HG03135 (cell line): ENCODE results near the gene FAM111A.

Source experiments
- ATAC-seq: cut with Tn5 transposase; IDR thresholded peaks from one replicate; pipeline ENCODE4 v1.9.1; 2021; ENCODE audit warnings: mild to moderate bottlenecking, moderate library complexity; ENCODE audit not compliant: unreplicated experiment

Gene FAM111A

DNA sequence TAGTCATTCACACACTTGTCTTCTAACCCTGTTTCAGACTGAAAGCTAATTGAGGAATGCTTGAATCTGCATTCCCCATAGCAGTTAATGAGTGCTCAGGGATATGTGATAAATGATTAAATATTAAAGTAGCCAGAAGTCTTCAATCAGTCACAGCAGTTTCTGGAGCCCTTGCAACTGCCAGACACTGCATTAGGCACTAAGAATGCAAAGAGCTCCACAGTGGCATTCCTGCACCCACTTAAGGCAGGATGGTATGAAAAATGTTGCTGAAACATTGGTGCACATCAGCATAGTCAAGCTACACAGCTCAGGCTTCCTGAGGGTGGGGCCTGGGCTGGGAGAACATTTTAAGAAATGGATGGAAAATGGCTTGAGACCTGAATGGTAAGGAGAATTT, 35.7 kb downstream of the FAM111A start:
- no peak for ATAC-seq

DNA sequence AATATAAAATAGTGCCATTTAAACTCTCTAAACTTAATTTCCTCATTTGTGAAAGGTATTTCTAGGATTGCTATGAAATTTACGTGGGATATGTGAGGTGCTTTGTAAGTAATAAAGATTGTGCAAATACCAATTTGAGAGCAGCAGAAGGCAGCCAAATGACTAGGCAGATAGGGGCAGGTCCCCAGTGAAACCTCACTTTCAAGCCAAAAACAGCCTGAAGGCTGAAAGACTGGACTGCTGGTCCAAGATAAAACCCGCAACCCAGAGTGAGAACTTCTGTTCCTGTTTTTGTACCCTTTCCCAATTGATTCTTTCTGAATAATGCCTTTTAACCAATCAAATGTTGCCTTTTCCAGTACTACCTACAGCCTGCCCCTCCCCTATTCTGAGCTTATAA, 36.5 kb downstream of the FAM111A start:
- ATAC-seq, result no peak

DNA sequence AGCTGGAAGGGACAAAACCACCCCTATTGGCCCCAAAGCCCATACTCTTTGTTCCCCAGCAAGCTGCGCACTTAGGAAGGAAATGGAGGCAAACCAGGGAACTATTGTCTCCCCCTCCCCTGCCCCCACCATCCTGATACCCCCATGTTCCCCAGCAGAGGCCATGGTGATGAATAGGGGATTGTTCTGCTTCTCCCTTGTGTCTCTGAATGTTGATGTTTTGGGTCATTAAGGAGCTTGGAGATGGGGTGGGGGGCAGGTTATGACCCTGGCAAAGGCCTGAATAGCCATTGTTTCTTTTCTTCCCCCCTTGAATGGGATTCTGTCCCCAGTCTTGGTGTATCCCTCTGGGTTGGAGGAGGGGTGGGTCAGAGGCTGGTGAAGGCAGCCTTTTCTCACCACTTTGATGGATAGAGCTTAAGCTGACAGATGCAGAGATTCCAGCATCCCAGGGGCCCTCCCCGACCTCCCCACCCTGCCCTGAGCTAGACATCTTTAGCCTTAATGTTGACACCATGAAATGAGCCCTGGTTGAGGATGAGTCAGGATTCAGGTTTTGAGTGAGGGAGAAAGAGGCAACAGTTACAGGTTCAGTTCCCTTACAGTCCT, 37.6 kb downstream of the FAM111A start:
- no peak for ATAC-seq

DNA sequence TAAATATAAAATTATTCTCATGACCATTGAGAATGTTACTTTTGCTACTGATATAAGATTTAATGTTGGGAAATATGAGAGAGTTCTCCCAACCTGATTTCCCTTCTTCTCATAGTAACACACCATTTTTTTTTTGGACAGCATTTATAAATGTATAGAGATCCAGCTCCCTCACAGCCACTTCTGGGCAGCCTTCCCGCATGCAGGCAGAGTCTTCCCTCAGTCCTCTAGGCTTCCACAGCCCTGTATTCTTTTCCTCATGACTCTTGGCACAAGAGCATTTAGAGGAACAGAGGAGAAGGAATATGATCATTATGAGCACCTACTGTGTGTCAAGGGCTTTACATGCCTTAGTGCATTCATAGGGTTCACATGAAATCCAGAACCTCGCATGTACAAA, 38.3 kb downstream of the FAM111A start:
- no peak for ATAC-seq

DNA sequence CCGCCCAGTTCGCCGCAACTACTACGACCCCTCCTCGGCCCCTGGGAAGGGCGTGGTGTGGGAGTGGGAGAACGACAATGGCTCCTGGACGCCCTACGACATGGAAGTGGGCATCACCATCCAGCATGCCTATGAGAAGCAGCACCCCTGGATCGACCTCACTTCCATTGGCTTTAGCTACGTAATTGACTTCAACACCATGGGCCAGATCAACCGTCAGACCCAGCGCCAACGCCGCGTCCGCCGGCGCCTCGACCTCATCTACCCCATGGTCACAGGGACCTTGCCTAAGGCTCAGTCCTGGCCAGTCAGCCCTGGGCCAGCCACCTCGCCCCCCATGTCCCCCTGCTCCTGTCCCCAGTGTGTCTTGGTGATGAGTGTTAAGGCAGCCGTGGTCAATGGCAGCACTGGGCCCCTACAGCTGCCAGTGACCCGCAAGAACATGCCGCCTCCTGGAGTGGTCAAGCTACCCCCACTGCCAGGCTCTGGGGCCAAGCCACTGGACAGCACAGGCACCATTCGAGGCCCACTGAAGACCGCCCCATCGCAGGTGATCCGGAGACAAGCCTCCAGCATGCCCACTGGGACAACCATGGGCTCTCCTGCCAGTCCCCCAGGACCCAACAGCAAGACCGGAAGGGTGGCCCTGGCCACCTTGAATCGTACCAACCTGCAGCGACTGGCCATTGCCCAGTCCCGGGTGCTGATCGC, 39.2 kb downstream of the FAM111A start:
- ATAC-seq, result no peak

DNA sequence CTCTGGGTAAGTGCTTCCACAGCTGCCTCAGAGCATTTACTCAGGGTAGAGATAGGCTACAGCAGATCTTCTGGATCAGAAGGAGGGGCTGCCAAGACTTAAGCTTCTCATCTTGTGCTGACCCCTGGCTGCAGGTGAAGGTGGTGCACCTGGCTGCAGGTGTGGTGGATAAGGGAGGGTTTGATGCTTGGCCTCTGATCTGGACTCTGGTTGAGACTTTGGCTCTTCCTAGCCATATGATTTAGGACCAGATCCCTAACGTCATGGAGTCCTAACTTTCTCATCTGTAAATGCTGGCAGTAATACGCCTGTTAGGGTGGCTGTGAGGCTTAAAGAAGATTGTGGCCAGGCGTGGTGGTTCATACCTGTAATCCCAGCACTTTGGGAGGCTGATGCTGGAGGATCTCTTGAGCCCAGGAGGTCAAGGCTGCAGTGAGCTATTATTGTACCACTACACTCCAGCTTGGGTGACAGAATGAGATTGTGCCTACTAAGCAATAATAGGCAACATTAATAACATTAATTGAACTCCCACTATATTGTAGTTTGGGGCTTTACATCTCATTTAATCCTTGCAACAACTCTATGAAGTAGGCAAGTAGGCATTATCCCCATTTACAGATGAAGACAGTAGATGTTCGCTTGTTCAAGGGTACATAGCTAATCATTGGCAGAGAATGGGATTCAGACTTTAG, 39.9 kb downstream of the FAM111A start:
- no peak for ATAC-seq

DNA sequence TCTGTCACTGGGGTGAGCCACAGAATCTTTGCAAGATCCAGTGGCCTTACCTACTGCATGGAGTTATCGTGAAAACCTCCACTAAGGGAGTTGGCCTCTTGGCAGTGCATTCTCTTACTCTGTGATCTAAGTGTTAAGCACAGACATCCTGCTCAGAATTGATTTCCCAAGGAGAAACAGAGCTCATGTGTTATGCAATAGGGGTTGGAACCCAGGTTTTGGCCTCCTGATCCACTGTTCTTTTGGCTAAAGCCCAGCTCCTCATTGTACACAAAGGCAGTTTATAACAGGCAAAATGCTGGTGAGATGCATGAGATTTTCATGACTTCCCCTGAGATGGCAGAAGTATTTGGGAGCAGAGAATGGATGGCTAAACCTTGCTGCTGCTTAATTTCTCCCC, 41.1 kb downstream of the FAM111A start:
- no peak for ATAC-seq

DNA sequence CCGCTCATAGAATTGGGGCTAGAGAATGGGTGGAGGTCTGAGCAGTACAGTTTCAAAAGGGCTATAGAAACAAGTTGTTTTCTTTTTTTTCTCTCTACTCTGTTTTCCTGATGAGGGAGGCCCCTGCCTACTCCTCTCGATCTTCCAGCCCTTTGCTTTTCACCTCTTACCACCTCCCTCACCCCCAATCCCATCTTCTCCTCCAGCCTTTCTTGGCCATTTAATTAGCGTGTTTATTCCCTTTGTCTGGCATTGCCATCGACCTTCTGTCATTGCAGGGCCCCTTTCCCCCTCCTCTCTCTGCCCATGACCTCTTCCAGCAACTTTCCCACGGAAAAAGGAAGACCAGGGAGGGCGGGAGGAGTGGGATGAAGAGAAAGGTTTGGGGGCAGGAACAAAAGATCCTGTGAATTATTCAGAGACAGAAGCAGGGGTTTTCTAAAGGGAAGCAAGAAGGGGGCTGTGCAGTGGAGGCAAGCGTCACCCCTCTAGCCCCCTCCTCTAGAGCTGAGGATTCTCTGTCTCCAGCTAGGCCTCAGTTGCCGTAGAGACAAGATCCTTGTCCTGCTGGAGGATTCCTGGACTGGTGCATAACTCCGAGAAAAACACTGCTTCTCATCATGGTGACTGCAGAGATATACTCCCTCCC, 42.2 kb downstream of the FAM111A start:
- no peak for ATAC-seq

DNA sequence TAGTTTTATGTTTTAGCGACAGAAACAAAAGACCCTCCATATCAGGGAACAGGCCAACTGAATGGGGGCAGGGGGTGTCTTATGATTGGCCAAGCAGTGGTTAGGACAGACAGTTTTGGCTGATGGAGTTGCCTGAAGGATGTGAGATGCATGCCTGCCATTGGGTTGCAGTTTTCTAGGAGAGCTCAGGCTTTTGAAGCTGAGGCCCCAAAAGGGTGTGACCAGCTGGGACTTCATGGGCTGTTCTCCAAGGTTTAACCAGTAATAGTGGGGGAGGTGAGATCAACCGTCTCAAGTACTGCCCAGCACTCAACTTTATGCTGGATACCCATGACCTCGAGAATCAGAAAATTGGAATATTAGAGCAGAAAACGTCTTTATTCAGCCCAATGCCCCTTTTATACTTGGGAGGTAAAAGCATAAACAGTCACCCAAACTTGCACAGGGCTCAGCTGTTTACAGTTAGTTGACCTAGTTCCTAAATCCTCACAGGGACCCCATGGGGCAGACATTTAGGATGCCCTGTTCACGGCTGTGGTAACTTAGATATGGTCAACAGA, 42.8 kb downstream of the FAM111A start:
- no peak for ATAC-seq

DNA sequence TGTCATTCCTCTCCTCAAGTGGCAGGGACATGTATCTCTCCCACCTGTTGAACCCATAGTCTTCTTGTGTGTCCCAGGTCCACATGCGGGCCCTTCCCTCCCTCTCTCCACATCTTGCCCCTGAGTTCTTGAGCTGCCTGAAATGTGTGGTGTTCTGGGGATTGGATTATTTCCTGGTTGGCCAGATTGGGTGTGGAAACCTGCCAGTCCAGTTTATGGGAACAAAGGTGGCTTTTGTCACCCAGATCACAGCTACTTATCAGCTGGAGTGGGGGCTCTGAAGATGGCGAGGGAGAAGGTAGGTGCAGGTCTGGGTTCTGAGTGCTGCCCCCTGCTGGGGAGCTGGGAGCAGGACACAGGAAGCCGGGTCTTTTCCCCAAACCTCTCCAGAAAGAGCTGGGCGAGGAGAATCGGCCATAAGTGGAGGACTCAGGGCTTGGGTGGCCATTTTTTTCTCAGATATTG, 43.5 kb downstream of the FAM111A start:
- no peak for ATAC-seq

DNA sequence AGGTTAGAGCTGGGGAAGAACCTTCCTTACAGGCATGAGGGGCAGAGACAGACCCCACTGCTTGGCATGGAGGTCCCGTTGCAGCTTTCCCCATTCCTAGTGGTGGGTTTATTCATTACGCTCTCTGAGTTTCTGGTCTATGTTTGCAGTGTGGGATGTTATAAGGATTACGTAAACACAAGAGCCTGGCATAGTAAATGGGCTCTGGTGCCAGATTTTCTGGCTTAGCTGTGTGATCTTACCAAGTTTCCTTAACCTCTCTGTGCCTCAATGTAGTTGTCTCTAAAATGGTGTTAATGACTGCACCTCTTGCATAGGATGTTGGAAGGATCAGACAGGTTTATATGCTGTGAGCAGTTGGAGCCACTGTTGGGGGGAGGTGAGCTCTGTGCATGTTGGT, 44.4 kb downstream of the FAM111A start:
- ATAC-seq, result no peak

DNA sequence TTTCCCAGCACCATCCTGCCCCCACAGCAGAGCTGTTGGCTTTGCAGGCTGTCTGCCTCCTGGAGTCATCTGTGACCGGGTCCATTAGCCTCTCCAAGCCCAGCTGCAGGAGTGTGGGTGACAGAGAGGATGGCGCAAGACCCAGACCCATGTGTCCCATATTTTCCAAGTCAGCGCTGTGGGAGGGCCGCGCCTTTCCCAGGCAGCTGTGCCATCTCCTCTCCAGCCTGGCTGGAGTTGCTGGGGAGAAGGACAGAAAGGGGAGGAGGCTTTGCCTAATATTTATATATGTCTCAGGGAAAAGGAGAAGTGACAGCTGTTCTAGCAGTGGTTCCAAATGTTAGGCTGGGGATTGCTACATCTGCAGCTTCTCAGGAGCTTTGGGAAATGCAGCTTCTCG, 44.9 kb downstream of the FAM111A start:
- ATAC-seq, result no peak

DNA sequence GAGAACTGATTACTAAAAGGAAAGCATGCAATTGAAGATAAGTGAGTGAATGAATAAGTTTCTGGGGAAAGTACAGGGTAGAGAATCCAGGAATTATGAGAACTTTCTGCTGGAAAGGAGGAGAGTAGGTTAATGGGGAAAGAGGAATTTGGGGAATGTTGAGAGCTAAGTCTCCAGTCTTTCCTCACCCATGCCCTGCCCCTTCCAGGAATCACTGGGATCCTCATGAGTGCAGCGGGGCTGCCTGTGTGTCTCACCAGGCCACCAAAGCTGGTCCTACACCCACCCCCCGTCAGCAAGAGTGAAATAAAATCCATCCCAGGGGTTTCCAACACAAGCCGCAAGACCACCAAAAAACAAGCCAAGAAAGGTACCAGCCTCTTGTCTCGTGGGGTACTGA, 46.3 kb downstream of the FAM111A start:
- ATAC-seq, result no peak

DNA sequence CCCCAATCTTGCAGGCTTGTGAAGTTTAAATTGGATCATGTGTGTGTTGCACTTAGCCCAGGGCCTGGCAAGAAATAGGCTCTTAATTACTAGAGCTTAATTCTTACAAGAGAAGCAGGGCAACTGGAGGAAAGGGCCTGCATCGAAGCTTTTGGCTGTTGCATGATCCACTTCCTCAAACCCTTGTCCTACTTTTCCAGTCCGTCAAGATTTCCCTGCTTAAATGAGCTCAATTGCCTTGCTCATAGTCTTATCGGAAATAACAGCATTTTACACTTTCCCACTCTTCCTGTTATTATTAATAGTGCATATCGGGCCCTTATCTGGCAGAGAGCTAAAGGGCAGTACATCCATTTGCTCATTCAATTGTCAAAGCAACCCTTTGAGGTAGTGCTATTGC, 47.3 kb downstream of the FAM111A start:
- no peak for ATAC-seq

DNA sequence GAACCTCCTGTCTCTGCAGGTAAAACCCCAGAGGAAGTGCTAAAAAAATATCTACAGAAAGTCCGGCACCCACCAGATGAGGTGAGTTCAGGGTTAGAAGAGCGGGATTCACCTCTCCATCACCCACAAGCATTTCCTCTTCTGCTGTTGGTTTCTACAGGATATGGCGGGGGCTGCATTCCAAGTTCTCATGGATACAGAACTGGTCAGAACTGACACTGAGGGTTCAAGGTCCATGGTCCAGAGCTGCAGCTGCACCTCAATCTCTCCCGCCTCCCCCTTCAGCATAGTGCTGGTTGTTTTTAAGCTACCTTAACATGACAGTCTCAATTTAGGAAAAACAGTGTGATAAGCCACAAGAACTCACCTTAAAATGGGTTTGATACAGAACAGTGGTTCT, 48.4 kb downstream of the FAM111A start:
- ATAC-seq, result no peak

DNA sequence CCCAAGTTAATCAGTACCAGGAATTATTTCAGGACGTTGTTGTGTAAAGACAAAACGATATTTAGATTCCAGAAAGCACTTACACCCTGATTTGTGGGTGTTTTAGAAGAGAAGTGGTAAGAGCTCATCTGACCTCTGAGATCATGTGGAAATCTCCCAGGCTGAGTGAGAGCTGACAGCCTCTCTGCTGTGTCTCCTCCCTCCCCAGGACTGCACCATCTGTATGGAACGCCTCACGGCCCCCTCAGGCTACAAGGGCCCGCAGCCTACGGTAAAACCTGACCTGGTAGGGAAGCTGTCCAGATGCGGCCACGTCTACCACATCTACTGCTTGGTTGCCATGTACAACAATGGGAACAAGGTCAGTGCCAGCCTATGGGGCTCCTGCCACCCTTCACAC, 49.2 kb downstream of the FAM111A start:
- no peak for ATAC-seq

DNA sequence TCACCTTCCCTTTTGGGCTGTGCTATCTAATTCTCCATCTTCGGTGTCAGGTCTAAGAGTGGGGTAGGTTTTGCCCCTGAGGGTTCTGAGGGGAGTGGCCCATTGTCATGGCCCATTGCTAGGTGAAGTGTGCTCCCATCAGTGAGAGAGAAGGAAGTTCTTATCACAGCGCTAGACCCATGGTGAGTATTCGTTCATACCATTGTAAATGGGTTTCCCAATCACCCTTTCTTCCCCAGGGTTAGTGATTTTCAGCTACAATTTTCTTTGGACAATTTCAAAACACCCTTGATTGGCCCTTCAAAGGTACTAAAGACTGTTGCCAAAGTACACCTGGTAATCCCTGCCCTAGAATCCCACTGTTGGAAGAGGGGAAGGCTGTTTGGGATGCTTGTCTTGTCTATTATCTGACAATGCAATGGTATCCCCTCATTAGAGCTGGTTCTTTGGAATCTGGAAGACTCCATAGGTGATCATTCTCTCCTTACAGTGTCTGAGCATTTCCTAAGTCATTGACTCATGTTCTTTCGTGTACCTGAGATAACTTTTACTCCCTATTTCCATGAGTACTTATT, 49.9 kb downstream of the FAM111A start:
- ATAC-seq, result no peak

DNA sequence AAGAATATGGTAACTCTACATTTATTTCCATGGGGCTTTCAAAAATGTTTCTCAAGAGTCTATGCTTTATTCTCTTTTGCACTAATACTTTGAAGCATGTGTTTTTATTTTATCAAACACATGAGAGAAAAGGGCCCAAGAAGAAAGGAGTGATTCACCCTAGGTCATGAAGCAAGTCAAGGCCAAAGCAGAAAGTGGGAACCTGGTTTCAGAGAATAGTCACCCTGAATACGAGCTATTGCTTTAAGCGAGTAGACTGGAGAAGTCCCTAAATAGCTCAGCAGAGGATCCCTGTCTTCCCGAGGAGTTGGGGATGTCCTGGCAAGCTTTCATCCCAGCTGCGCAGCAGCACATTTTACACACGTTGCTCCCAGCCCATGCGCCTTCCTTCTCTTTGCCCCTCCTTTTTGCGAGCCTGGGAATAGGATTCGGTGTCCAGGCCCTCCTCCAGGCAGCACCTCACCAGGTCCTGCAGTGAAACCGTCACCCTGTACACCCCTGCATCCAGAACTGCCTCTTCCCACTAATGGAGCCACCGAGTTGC, 51.0 kb downstream of the FAM111A start:
- ATAC-seq, result no peak

DNA sequence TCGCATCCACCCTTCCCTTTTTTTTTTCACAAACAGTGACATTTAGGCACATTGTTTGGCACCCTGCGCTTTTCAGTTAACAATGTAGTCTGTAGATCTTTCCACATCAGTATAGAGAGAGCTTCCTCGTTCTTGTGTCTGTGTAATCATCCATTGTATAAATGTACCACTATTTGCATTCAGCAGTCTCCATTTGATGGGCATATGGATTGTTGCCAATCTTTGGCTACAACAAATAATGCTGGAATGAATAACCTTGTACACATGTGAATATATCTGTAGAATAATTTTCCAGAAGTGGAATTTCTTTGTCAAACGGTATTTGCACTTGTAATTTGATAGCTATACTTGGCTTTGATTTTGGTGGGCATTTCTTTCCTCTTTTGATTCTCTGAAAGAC, 52.9 kb downstream of the FAM111A start:
- ATAC-seq, result no peak

DNA sequence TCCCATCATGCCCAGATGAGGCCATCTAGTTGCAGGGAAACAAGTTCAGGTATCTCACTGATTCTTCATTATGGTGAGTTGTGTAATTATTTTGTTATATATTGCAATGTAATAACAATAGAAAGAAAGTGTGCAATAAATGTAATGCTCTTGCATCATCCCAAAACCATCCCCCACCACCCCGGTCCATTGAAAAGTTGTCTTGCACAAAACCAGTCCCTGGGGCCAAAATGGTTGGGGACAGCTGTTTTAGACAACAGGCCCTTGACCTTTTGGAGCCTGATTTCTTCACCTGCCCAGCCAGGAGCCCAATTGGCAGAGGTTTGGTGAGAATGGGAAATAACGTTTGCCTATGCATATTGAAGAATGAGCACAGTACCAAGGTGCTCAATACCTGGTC, 54.1 kb downstream of the FAM111A start:
- no peak for ATAC-seq

DNA sequence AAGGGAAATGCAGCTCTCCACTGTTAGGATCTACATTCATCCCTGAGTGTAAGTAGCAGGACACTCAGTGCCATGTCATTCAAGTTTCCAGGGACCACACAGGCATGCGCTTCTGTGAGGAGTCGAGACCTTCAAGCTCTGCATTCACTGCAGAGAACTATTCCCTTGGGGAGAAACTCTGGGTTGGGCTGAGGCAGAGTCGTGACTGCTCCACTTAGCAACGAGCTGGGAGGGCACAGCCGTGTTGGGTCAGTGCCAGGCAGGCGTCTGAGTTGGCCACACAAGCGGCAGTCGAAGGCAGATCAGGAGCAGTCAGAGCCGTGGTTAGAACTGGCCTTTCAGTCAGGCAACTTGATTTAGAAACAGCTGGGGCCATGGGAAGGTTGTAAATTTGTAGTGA, 55.3 kb downstream of the FAM111A start:
- ATAC-seq, result no peak
